GM13977 (cell line): ENCODE measurements around the gene MBP.

Experiments used
- DNase-seq: peaks from one replicate; pipeline ENCODE4 v3.0.0; 2012; ENCODE audit warnings: low spot score
- CTCF ChIP-seq: IDR thresholded peaks from 2 replicates; pipeline ENCODE4 v1.5.1; 2012; ENCODE audit warnings: mild to moderate bottlenecking, control low read depth; ENCODE audit not compliant: insufficient read depth; ENCODE audit errors: extremely low read depth, missing control alignments
- in situ Hi-C: fragments of 300-500 bp; cut with MboI; formaldehyde crosslinking; loops from one replicate; pipeline ENCODE4 v1.12.0; 2022; ENCODE audit warnings: low sequenced_read_pairs, low pct_unique_long_range_greater_than_20kb, mixed read lengths, inconsistent platforms; ENCODE audit not compliant: unreplicated experiment

MBP gene

DNA sequence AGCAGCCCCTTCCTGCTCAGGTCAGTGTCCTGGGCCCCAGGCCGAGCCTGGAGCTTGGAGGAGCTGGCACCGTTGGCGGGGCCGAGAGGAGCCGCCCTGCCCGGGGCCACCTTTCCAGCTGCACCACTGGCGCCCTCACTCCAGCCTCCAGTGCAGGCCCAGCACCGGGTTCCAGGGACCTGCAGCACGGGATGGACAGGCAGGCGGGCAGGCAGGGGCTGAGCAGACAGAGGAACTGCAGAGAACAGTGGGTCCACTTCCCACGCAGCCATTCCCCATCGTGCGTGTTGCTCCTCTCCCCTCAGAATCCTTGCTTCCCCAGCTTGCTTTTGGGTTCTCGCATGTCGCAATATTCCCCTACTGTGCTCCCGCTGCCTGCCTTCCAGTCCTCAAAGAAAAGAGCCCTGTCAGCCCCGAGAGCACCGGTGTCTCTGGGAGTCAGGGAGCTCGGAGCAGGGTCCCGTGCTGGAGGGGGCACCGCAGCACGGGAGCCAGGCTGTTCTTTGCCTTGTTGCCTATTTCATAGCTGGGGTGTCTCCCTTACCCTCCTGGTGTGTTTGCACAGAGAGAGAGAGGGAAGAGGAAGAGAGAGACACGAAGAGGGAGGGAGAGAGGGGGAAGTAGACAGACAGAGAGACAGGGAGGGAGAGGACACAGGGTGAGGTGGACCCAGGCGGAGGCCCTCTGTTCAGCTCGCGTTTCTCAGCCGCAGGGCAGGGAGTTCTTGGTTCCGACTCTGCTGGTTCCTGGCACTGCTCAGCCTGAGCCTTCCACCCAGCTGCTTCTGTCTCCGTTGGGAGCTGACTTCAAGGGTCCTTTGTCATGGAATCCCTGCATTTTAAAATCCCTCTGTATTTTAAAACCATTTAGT, 126.0 kb downstream of the MBP start:
- TF ChIP-seq CTCF, result no peak
- DNase-seq, result no peak
- in situ Hi-C loops, result loop anchor here (25.0 kb wide), 1 partner anchor 206 kb away; no protein-coding TSS in a partner anchor

- TF ChIP-seq CTCF, result no peak
- in situ Hi-C loops, result loop anchor here (25.0 kb wide), 1 partner anchor 207 kb away; no protein-coding TSS in a partner anchor
- no peak for DNase-seq
Observed at GRCh38 chr18:77005651-77006195, 126.9 kb downstream of the MBP start.

DNA sequence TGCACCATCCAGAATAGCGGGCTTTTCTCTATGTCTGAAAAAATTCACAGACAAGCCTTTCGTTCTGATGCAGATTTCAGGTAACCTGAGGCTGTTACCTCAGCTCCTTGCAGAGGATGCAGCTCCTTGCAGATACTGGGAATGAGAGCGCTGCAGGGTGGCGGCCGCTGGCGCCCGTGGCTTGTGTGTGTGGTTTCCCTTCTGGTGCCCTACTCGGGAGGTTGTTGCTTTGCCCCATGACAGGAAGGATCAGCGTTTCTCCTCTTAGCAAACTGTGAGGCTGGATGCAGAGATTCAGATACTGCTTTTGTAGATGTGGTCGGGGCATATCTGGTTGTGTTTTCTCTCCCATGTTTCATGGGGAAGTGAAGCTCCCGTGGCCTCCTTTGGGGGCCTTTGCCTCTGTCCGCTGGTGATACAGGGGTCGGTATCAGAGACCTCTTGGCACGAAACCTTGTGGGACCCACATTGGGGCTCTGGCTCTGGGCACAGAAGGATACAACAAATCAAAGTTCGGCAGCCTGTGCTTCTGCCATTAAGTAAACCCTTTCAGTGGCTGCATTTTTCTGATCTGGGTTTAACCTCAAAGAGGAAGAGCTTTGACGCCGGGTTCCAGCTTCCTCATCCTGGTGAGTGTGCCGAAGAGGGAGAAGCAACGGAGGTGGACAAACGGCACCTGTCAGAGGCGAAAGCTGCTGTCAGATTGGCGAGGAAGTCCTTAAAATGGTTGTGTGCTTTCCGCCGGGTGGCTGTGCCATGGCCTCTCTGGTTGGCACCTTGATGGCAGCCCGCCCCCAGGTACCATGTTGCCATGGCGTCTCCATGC, 127.8 kb downstream of the MBP start:
- in situ Hi-C loops, result loop anchor here (25.0 kb wide), 1 partner anchor 208 kb away; no protein-coding TSS in a partner anchor
- DNase-seq, result no peak
- no peak for TF ChIP-seq CTCF

GRCh38 chr18:77003316-77003715, 129.3 kb downstream of the MBP start:
- no peak for TF ChIP-seq CTCF
- no peak for DNase-seq
- in situ Hi-C loops, result loop anchor here (25.0 kb wide), 1 partner anchor 209 kb away; no protein-coding TSS in a partner anchor

DNA sequence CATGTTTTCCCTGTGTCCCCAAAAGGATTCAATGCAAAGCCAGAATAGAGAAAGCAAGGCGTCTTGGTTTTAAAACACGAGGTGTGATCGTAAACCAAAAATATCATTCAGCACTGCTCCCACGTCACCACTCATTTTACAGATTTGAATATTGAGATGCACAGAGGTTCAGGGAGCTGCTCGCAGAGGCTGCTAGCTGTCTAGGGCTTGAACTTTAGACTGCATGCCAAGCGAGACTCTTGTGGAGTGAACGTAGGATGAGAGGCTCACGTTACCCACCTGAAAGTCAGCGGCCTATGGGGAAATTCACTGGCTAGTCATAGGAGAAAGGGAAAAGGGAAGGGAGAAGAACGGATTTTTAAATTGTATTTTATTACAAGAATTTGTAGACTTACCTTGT, 130.1 kb downstream of the MBP start:
- in situ Hi-C loops, result loop anchor here (25.0 kb wide), 1 partner anchor 210 kb away; no protein-coding TSS in a partner anchor
- TF ChIP-seq CTCF, result no peak
- DNase-seq, result no peak

- in situ Hi-C loops, result loop anchor here (25.0 kb wide), 1 partner anchor 210 kb away; no protein-coding TSS in a partner anchor
- no peak for TF ChIP-seq CTCF
- no peak for DNase-seq
Observed at GRCh38 chr18:77001979-77002378, 130.6 kb downstream of the MBP start.
